Measurements from ENCODE around the gene SLC25A40.

SLC25A40 gene

DNA sequence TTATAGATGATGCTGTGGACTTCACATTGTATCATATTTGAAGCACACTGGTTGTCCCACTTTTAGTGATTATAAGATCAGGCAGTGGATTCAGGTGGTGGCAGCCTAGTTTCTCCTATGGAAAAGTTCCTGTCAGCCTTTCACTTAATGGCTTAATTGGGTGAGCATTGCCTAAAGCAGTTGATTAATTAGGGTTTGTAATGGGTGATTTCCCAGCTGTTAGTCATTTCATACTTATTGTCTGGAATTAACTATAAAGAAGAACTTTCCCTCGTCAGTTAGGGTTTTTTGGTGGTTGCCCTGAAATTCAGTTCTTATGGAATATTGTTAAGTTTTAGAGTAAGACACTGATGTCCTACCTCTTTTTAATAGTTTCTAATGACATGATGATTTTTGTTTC, 78.8 kb downstream of the SLC25A40 start:
- Histone ChIP-seq H3K27me3 (replicated peaks) (no peaks in the 10 kb centered on the region), H3K36me3 (replicated peaks) (no peaks in the 10 kb centered on the region), H3K4me3 (ENCODE audit: low read depth, low read length) (no peak overlapping the region), H3K27ac (no peak overlapping the region)
- no peak for DNase-seq
- in situ Hi-C loops (cut with HindIII; ENCODE audit: low pct_ligation_motif_present, low sequenced_read_pairs) = no loop called here
- TF ChIP-seq, protein P1, sequence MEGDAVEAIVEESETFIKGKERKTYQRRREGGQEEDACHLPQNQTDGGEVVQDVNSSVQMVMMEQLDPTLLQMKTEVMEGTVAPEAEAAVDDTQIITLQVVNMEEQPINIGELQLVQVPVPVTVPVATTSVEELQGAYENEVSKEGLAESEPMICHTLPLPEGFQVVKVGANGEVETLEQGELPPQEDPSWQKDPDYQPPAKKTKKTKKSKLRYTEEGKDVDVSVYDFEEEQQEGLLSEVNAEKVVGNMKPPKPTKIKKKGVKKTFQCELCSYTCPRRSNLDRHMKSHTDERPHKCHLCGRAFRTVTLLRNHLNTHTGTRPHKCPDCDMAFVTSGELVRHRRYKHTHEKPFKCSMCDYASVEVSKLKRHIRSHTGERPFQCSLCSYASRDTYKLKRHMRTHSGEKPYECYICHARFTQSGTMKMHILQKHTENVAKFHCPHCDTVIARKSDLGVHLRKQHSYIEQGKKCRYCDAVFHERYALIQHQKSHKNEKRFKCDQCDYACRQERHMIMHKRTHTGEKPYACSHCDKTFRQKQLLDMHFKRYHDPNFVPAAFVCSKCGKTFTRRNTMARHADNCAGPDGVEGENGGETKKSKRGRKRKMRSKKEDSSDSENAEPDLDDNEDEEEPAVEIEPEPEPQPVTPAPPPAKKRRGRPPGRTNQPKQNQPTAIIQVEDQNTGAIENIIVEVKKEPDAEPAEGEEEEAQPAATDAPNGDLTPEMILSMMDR (IDR thresholded peaks at IDR 0.05; ENCODE audit: low read depth, low read length, missing control alignments) = no peak

DNA sequence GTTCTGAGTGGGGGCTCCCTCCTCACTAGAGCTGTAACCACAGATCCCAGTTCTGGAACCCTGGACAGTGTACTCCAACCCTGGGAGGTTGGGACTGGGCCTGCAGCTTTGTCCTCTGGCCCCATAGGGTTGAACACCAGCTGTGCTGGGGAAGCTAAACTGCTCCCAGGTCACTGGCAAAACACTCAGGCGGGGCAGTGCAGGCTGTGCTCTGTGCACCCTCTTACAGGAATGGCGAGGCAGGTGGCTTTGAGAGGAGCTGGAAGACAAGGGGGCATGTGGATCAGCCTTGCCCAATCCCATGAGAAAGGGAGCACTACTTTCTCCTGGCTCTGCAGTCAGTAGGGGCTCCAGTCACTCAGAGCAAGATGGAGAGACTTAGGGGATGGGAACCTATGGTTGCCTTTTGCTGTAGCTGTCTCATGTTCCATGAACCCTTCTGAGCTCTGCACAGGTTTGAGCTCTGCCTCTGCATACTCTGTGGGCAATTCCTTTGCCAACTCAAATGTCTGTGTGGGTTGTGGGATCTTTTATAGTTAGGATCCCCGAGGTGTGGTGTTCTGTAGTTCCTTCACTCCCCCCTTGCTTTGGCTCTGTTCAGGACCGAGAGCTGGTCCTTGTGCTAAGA, 90.7 kb downstream of the SLC25A40 start:
- H3K4me3 ChIP-seq (ENCODE audit: low read depth, low read length) = no peak overlapping the region
- no peaks in the 10 kb centered on the region for H3K36me3 ChIP-seq (replicated peaks)
- no peaks in the 10 kb centered on the region for H3K27me3 ChIP-seq (replicated peaks)
- TF ChIP-seq, protein P1 (IDR thresholded peaks at IDR 0.05; ENCODE audit: low read depth, low read length, missing control alignments) = no peak
- DNase-seq = no peak
- in situ Hi-C loops (cut with HindIII; ENCODE audit: low pct_ligation_motif_present, low sequenced_read_pairs) = no loop called here
- no peak overlapping the region for H3K27ac ChIP-seq

DNA sequence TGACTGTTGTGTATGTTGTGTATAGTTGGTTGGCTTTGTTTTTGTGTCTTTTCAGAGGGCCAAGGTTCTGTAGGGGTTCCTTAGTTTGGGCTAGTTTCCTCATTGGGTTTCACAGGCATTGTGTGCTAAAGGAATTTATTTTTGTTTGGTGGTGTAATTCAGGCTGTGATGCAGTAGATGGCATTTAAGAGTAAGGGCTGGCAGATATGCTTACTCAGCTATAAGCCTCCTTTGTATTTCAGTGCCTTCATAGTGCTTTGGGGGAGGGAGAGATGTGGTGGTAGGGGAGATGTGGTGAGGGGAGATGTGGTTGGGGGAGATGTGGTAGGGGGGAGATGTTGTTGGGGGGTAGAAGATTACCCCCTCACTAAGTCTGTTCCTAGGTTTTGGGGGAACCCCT, 91.7 kb downstream of the SLC25A40 start:
- TF ChIP-seq, protein P1 (IDR thresholded peaks at IDR 0.05; ENCODE audit: low read depth, low read length, missing control alignments) = no peak
- Histone ChIP-seq H3K27ac (no peak overlapping the region), H3K27me3 (replicated peaks) (no peaks in the 10 kb centered on the region), H3K4me3 (ENCODE audit: low read depth, low read length) (no peak overlapping the region), H3K36me3 (replicated peaks) (no peaks in the 10 kb centered on the region)
- in situ Hi-C loops (cut with HindIII; ENCODE audit: low pct_ligation_motif_present, low sequenced_read_pairs) = no loop called here
- peak; percentile 9 for DNase-seq
